ENCODE data around the gene TRAM2. TPM values are rescaled to one million over a fixed set of nuclear protein-coding genes. Genes with fewer than 3 reads are reported as not detected.

The TRAM2 gene
- total RNA-seq, 2 donors from 2014 or later = 3.2 to 3.8 TPM

DNA sequence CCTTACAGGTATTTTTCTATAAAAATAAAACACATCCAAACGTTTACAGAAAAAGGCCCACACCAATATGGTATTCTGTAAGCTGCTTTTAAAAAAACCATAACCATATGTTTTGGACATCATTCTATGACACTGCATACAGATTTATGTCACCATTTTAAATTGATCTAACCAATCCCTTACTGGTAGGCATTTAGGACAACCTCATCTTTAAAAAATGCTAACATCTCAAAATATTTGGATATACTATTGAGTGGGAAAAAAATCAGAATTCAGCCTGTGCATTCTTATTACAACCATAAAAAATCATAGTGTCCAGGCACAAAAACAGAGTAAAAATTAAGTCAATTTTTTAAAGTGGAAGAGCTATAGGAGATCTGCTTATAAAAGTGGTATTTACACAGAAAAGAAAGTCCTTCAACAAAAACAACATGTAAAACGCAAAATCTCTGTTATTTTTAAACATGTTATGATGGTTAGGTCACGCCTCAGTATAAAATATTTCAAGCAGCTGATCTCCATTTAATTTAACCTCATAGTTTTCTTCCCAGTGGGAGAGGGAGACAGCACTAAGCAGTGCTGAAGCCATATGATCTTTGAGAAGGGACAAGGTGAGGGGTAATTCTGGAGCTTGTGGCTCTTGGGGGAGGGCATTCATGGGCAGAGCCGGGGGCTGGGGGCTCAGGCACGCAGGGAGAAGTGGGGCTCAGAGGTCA, 21.2 kb downstream of the TRAM2 start:
- Mint-ChIP-seq H3K27ac (no peak overlapping the region), H3K36me3 (no peaks in the 10 kb centered on the region), H3K9me3 (no peaks in the 10 kb centered on the region)
- ATAC-seq (no peak), DNase-seq (ENCODE audit: low spot score in 2 of 2) (no peak)

- H3K9me3 Mint-ChIP-seq = no peaks in the 10 kb centered on the region
- no peak for ATAC-seq
- no peaks in the 10 kb centered on the region for H3K36me3 Mint-ChIP-seq
- DNase-seq (ENCODE audit: low spot score in 2 of 2) = no peak
- no peak overlapping the region for H3K27ac Mint-ChIP-seq
Measured at GRCh38 chr6:52554684-52555280, 22.1 kb downstream of the TRAM2 start.

DNA sequence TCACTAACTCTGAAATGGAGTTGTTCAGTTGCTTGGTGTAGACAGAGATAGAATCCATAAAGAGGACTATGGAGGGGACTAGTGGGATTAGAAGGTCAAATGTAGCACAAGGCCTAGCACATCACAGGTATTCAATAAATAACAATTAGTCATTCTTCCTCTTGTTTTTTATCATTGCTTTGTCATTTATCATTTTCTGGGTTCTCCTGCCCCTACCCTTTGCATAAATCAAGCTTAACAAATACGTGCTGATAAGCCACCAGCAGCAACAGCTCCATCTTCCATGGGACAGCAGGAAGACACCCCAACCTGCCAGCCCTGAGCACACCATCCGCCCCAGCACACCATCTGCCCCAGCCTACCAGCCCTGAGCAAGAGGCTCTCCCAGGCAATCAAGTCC, 23.1 kb downstream of the TRAM2 start:
- Mint-ChIP-seq H3K36me3 (no peaks in the 10 kb centered on the region), H3K27ac (peak overlapping the region in 1 of 2 donors; percentile 16), H3K9me3 (no peaks in the 10 kb centered on the region)
- ATAC-seq (no peak), DNase-seq (ENCODE audit: low spot score in 2 of 2) (no peak)

GRCh38 chr6:52553158-52553557, 23.7 kb downstream of the TRAM2 start:
- H3K9me3 Mint-ChIP-seq = no peaks in the 10 kb centered on the region
- H3K36me3 Mint-ChIP-seq = no peaks in the 10 kb centered on the region
- ATAC-seq = no peak
- DNase-seq (ENCODE audit: low spot score in 2 of 2) = no peak
- peak overlapping the region in 1 of 2 donors; percentile 73 for H3K27ac Mint-ChIP-seq

DNA sequence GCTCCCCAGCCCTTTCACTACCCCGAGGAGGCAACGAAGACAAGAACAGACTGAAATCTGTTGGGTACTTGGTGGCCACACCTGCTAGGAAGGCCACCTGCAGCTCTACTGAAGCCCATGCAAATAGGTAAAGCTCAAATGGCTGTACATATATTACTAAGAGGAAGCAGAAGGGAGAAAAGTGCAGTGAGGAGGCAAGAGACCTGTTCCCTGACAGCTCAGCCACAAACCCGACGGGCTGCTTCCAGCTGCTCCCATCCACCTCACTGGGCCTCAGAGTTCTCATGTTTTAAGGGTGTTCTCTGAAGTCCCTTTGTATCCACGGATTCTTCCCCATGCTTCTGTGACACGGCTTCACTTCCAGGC, 24.6 kb downstream of the TRAM2 start:
- no peak for DNase-seq (ENCODE audit: low spot score in 2 of 2)
- ATAC-seq = no peak
- Mint-ChIP-seq H3K27ac (no peak overlapping the region), H3K9me3 (no peaks in the 10 kb centered on the region), H3K36me3 (no peaks in the 10 kb centered on the region)

- no peak overlapping the region for H3K27ac Mint-ChIP-seq
Measured at GRCh38 chr6:52551483-52552277, 25.2 kb downstream of the TRAM2 start.

GRCh38 chr6:52550870-52551269, 26.0 kb downstream of the TRAM2 start:
- no peak for ATAC-seq
- Mint-ChIP-seq H3K9me3 (no peaks in the 10 kb centered on the region), H3K36me3 (no peaks in the 10 kb centered on the region), H3K27ac (no peak overlapping the region)
- no peak for DNase-seq (ENCODE audit: low spot score in 2 of 2)

More at GRCh38 chr6:52551483-52552277, 25.2 kb downstream of the TRAM2 start:
- H3K36me3 Mint-ChIP-seq = no peaks in the 10 kb centered on the region
- ATAC-seq (no peak), DNase-seq (ENCODE audit: low spot score in 2 of 2) (no peak)
- H3K9me3 Mint-ChIP-seq = no peaks in the 10 kb centered on the region

GRCh38 chr6:52550014-52550575, 26.8 kb downstream of the TRAM2 start:
- no peak overlapping the region for H3K27ac Mint-ChIP-seq
- no peaks in the 10 kb centered on the region for H3K9me3 Mint-ChIP-seq
- H3K36me3 Mint-ChIP-seq = no peaks in the 10 kb centered on the region

GRCh38 chr6:52549428-52549827, 27.4 kb downstream of the TRAM2 start:
- DNase-seq (ENCODE audit: low spot score in 2 of 2) = no peak
- no peaks in the 10 kb centered on the region for H3K9me3 Mint-ChIP-seq
- no peak overlapping the region for H3K27ac Mint-ChIP-seq
- no peaks in the 10 kb centered on the region for H3K36me3 Mint-ChIP-seq
- no peak for ATAC-seq

More at GRCh38 chr6:52550014-52550575, 26.8 kb downstream of the TRAM2 start:
- DNase-seq (ENCODE audit: low spot score in 2 of 2) = no peak
- no peak for ATAC-seq

GRCh38 chr6:52548999-52549398, 27.9 kb downstream of the TRAM2 start:
- Mint-ChIP-seq H3K27ac (no peak overlapping the region), H3K36me3 (no peaks in the 10 kb centered on the region), H3K9me3 (no peaks in the 10 kb centered on the region)
- DNase-seq (ENCODE audit: low spot score in 2 of 2) (no peak), ATAC-seq (no peak)

DNA sequence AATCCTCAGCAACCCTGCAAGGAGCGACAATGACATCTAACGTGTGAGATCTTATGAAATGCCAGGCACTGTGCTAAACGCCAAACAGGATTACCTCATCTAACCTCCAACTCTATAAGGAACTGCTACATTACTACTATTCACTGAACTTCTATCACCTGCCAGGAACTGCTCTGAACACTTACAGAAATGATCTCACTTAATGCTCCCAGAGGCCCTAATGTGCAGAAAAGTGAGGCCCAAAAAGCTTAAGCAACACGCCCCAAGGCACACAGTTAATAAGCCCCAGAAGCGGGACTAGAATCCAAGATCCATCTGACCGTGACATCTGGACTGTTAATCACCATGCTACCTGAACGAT, 28.5 kb downstream of the TRAM2 start:
- ATAC-seq = no peak
- Mint-ChIP-seq H3K9me3 (no peaks in the 10 kb centered on the region), H3K27ac (no peak overlapping the region), H3K36me3 (no peaks in the 10 kb centered on the region)
- no peak for DNase-seq (ENCODE audit: low spot score in 2 of 2)

DNA sequence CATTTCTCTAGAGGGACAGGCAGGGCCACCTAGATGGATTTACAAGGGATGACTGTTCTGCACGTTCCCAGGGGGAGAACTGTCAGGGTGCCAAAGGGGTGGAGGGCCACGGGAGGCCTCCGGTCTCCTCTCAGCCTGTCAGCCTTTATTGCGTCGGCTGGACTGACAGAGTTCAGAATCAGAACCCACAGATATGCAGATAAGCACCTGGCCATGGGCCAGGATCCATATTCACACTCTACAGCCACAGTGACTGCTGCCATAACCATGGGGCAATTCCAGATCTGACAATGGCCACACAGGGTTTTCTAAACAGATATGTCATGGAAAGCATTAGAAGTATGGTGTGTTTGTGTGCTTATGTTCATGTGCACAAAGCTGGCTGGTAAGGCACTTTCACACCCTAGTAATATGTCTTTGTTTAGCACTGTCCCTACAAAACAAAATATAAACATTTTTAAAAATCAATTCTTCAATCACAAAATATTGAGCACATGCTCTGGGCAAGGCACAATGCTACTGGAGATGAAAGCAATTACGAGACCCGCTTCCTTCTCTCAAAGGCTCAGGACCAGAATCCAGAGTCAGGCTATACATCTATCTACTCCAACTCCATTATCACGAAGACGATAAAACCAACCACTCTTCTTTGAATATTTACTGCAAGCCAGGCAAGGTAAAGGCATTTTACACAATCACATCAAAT, 29.1 kb downstream of the TRAM2 start:
- H3K27ac Mint-ChIP-seq = no peak overlapping the region
- no peaks in the 10 kb centered on the region for H3K9me3 Mint-ChIP-seq
- no peaks in the 10 kb centered on the region for H3K36me3 Mint-ChIP-seq
- DNase-seq (ENCODE audit: low spot score in 2 of 2) (no peak), ATAC-seq (no peak)

DNA sequence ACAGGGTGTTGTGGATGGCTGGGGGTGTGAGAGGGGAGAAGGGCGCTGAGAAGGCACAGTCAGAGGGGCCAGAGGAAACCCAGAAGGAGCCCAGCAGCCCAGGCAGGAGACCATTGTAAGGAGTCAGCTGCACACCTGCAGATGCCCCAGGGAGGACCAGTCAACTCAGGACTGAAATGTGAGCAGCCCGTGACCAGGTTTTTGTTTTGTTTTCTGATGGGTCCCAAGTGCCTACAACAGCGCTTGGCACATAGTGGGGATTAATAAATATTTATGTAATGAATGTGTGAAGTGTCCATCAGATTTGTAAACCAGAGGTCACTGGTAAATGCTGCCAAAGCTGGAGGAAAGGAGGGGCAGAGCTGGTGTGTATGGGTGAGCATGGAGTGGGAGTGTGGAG, 30.2 kb downstream of the TRAM2 start:
- DNase-seq (ENCODE audit: low spot score in 2 of 2) = no peak
- Mint-ChIP-seq H3K27ac (peak overlapping the region in 1 of 2 donors; percentile 19), H3K36me3 (no peaks in the 10 kb centered on the region), H3K9me3 (no peaks in the 10 kb centered on the region)
- no peak for ATAC-seq

- Mint-ChIP-seq H3K9me3 (no peaks in the 10 kb centered on the region), H3K36me3 (no peaks in the 10 kb centered on the region), H3K27ac (no peak overlapping the region)
- no peak for DNase-seq (ENCODE audit: low spot score in 2 of 2)
- ATAC-seq = no peak
Measured at GRCh38 chr6:52546192-52546591, 30.7 kb downstream of the TRAM2 start.

GRCh38 chr6:52545406-52546119, 31.3 kb downstream of the TRAM2 start:
- ATAC-seq (no peak), DNase-seq (ENCODE audit: low spot score in 2 of 2) (no peak)
- Mint-ChIP-seq H3K36me3 (no peaks in the 10 kb centered on the region), H3K27ac (no peak overlapping the region), H3K9me3 (no peaks in the 10 kb centered on the region)
